Gastroesophageal sphincter (tissue), 3 donors: ENCODE measurements around the gene CCNY.

Experiments
- POLR2AphosphoS5 ChIP-seq: sonication (generic); formaldehyde crosslinking; IDR thresholded peaks from one replicate; pipeline ENCODE4 v1.6.1; 2017; ENCODE audit warnings: antibody characterized with exemption
- TF ChIP-seq, protein P1 (sequence below), 4 experiments: fragments of 200-600 bp in 2 of 4; fragments of 450-650 bp in 2 of 4; sonication (generic) in 1 of 4; IDR thresholded peaks; one replicate each; pipeline ENCODE4 v1.5.1; 2017 to 2019; ENCODE audit warnings: antibody characterized with exemption in 4 of 4, mild to moderate bottlenecking in 2 of 4, moderate library complexity in 2 of 4

DNA sequence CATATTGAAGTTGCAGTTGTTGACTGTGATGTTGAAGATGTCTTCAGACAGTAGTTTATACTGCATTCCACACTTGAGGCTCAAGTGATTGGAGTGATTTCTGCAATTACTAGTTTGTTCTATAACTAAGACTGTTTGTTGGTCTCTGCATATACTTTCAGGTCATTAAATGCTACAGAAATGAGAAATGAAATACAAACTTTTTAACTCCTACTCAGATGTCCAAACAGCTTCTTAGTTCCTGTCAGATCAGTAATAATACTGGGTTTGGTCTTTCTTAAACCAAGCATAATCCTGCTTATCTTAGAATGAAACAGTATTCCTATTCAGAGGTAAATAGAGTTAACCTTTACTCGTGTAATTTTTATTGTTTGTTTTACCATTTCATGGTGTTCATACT, 115.9 kb downstream of the CCNY start:
- TF ChIP-seq, protein P1, sequence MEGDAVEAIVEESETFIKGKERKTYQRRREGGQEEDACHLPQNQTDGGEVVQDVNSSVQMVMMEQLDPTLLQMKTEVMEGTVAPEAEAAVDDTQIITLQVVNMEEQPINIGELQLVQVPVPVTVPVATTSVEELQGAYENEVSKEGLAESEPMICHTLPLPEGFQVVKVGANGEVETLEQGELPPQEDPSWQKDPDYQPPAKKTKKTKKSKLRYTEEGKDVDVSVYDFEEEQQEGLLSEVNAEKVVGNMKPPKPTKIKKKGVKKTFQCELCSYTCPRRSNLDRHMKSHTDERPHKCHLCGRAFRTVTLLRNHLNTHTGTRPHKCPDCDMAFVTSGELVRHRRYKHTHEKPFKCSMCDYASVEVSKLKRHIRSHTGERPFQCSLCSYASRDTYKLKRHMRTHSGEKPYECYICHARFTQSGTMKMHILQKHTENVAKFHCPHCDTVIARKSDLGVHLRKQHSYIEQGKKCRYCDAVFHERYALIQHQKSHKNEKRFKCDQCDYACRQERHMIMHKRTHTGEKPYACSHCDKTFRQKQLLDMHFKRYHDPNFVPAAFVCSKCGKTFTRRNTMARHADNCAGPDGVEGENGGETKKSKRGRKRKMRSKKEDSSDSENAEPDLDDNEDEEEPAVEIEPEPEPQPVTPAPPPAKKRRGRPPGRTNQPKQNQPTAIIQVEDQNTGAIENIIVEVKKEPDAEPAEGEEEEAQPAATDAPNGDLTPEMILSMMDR (IDR thresholded peaks at IDR 0.05) = no peak
- TF ChIP-seq POLR2AphosphoS5 = no peak
